Small intestine (tissue), 16 donors: ENCODE data around the gene EVA1C. TPM values are rescaled to one million over a fixed set of nuclear protein-coding genes. Genes with fewer than 3 reads are reported as not detected.
"Not testable (repeated sequence)": the region's sequence is repeated elsewhere in the genome, so short reads cannot be mapped to it uniquely, and the experiment has no call there.

Source experiments
- DNase-seq, 2 donors: peaks; one replicate each; pipeline versions ENCODE4 v3.0.0 to v3.0.0-alpha.2; 2013
- FAIRE-seq: peaks from 2 replicates; lab custom pipeline; 2012; peaks lifted over from hg19 to GRCh38; lab: Jason Lieb, UNC
- H3K27ac ChIP-seq, 3 donors: one replicate each; pipeline ENCODE4 v1.5.1; 2013; ENCODE audit warnings: low read length in 2 of 3, mild to moderate bottlenecking in 2 of 3, control low read depth in 1 of 3, inconsistent platforms in 1 of 3, low read depth in 1 of 3, moderate library complexity in 1 of 3
- H3K27me3 ChIP-seq, 3 donors: one replicate each; pipeline ENCODE4 v1.6.1; 2013; ENCODE audit warnings: low read length in 3 of 3, inconsistent platforms in 1 of 3; ENCODE audit not compliant: control insufficient read depth in 3 of 3, insufficient read depth in 3 of 3
- H3K36me3 ChIP-seq, 3 donors: one replicate each; pipeline ENCODE4 v1.6.1; 2013; ENCODE audit warnings: low read length in 3 of 3, inconsistent platforms in 1 of 3, low read depth in 1 of 3, mild to moderate bottlenecking in 1 of 3, moderate library complexity in 1 of 3; ENCODE audit not compliant: control insufficient read depth in 3 of 3, insufficient read depth in 2 of 3
- H3K4me1 ChIP-seq, 3 donors: one replicate each; pipeline ENCODE4 v1.6.1; 2013; ENCODE audit warnings: low read length in 2 of 3, inconsistent platforms in 1 of 3, low read depth in 1 of 3, mild to moderate bottlenecking in 1 of 3, moderate library complexity in 1 of 3; ENCODE audit not compliant: control insufficient read depth in 3 of 3, insufficient read depth in 2 of 3
- H3K4me3 ChIP-seq, 3 donors: one replicate each; pipeline ENCODE4 v1.5.1; 2013; ENCODE audit warnings: low read length in 3 of 3, control low read depth in 1 of 3, inconsistent platforms in 1 of 3, low read depth in 1 of 3, mild to moderate bottlenecking in 1 of 3, moderate library complexity in 1 of 3
- H3K9me3 ChIP-seq, 2 donors: one replicate each; pipeline ENCODE4 v1.6.1; 2013; ENCODE audit warnings: low read depth in 1 of 2, low read length in 1 of 2; ENCODE audit not compliant: control insufficient read depth in 2 of 2, insufficient read depth in 1 of 2
- WGBS, 3 donors: extraction: QIAGEN DNeasy Blood & Tissue Kit; methylation state at CpG; one replicate each; pipeline ENCODE4 v1.1.7; 2013; 5-methylcytosine and 5-hydroxymethylcytosine counted together
- long read RNA-seq, 10 donors: transcript quantifications; one replicate each; lab custom pipeline, GENCODE V29; 2026
- polyA plus RNA-seq, 4 donors: library from polyadenylated mRNA; stranded (reverse) in 3 of 4; unstranded in 1 of 4; fragments of 200-250 nt in 3 of 4; fragments of 120-200 nt in 1 of 4; gene quantifications; one replicate each; pipeline versions ENCODE4 v1.2.1 to v1.2.3, GENCODE V29; 2013
- donor health status: healthy with polysubstance abuse.
- donor health status: control.
- donor health status: control.
- donor health status: Bipolar disorder and iron deficiency.
- donor health status: healthy.

The EVA1C gene
- 10 to 100 TPM in 3 of 4 donors, under 1 TPM in 1; 0.58 to 33.5 (median 16.1) TPM for polyA plus RNA-seq
- long read RNA-seq, donor 1 = 0 reads
- long read RNA-seq, donor 2 = 0 reads
- long read RNA-seq, donor 3 = 0 reads
- long read RNA-seq, donor 4 = 0 reads
- long read RNA-seq, donor 5 = 0 reads
- long read RNA-seq, donor 6 = 0 reads
- long read RNA-seq, donor 7, partial matches to known transcripts = 0 of 3 reads
- long read RNA-seq, donor 7, other reads (novel, unspliced or antisense) = 0 of 3 reads
- long read RNA-seq, donor 8 = 0 reads
- long read RNA-seq, donor 9 = 0 reads
- long read RNA-seq, donor 10 = 0 reads

GRCh38 chr21:32412162-32413014 is at the start of gene EVA1C:
TSS of gene EVA1C (plus strand) at chr21:32412706. CDS start at chr21:32412854, 148 bp downstream.
- DNase-seq (peak; percentile 65 to 84), FAIRE-seq (no peak)
- H3K9me3 ChIP-seq = no peaks in the 10 kb centered on the region
- peaks cover 0 to 9% (median 0%) of the 10 kb centered on the region in 3 donors for H3K4me1 ChIP-seq
- H3K36me3 ChIP-seq = no peaks in the 10 kb centered on the region
- H3K27me3 ChIP-seq = peaks cover 0 to 38% (median 0%) of the 10 kb centered on the region in 3 donors
- H3K4me3 ChIP-seq = peak within 1 kb of the TSS; percentile 50 to 80 (median 68)
- WGBS, 3 donors = 0 to 1% (median 0%) methylated on average over 53 to 104 of the region's 104 CpGs
- H3K27ac ChIP-seq = peak within 1 kb of the TSS; percentile 28 to 99 (median 98)

GRCh38 chr21:32364387-32364786 is 48.1 kb upstream of the EVA1C start:
- 52 to 58% (median 55%) methylated on average over 7 of the region's 7 CpGs for WGBS, 3 donors
- Histone ChIP-seq H3K27me3 (no peaks in the 10 kb centered on the region), H3K4me3 (no peak overlapping the region), H3K36me3 (peaks cover 21 to 75% (median 27%) of the 10 kb centered on the region in 3 donors), H3K4me1 (no peaks in the 10 kb centered on the region), H3K27ac (peak overlapping the region in 2 of 3 donors; percentile 14 to 28), H3K9me3 (no peaks in the 10 kb centered on the region)
- FAIRE-seq (no peak), DNase-seq (peak; percentile 9 to 26)

DNA sequence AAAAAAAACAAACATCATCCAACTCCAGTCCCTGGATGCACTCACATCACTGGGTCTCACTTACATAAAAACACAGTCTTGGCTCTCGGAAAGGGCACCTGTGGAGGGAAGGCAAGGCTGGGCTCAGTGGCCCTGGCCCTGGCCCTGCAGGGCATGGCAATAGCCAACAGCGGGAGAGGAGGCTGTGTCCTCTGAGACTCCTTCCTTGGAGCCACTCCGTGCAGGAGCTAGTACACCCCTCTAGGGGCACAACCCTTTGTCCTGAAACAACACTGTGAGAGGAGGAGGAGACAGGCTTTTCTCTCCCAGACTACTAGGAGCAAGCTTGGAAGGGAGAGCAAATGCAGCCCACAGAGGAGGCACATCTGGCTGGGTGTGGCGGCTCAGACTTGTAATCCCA is 47.7 kb upstream of the EVA1C start:
- Histone ChIP-seq H3K4me3 (no peak overlapping the region), H3K27me3 (no peaks in the 10 kb centered on the region), H3K4me1 (no peaks in the 10 kb centered on the region), H3K27ac (no peak overlapping the region), H3K36me3 (peaks cover 17 to 73% (median 25%) of the 10 kb centered on the region in 3 donors), H3K9me3 (no peaks in the 10 kb centered on the region)
- no peak for DNase-seq
- WGBS, 3 donors = 71 to 73% (median 72%) methylated on average over 4 of the region's 4 CpGs
- FAIRE-seq = no peak

- Histone ChIP-seq H3K4me1 (no peaks in the 10 kb centered on the region), H3K27ac (no peak overlapping the region), H3K4me3 (no peak overlapping the region), H3K27me3 (no peaks in the 10 kb centered on the region), H3K36me3 (peaks cover 13 to 70% (median 23%) of the 10 kb centered on the region in 3 donors), H3K9me3 (no peaks in the 10 kb centered on the region)
- DNase-seq (no peak), FAIRE-seq (no peak)
- WGBS, 3 donors = 91 to 97% (median 92%) methylated on average over 4 of the region's 4 CpGs
These were observed 46.3 kb upstream of the EVA1C start for GRCh38 chr21:32366191-32366590.

GRCh38 chr21:32367158-32367557 is 45.3 kb upstream of the EVA1C start:
- H3K36me3 ChIP-seq = peaks cover 13 to 61% (median 21%) of the 10 kb centered on the region in 3 donors
- 97 to 100% (median 100%) methylated on average over 1 of the region's 1 CpG for WGBS, 3 donors
- H3K4me1 ChIP-seq = no peaks in the 10 kb centered on the region
- FAIRE-seq (no peak), DNase-seq (no peak)
- H3K9me3 ChIP-seq = no peaks in the 10 kb centered on the region
- no peaks in the 10 kb centered on the region for H3K27me3 ChIP-seq
- no peak overlapping the region for H3K27ac ChIP-seq
- no peak overlapping the region for H3K4me3 ChIP-seq

DNA sequence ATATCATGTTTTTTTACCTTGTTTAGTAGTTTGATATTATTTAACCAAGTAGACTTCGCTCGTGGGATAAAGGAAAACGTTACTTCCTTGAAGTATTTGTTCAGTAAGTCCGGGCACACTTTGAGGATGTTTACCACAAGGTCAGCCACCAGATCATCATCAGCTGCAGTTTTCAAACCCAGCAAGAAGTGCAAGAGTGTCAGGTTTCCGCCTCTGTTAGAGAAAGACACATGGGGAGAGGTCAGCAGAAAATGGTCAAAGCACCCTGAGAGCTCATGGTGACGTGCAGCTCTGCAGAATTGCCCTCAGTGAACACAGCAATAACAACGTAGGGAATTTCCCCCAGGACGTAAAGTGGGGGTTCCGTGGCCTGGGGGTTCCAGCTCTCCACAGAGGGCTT is 44.1 kb upstream of the EVA1C start:
- H3K4me3 ChIP-seq = no peak overlapping the region
- WGBS, 3 donors = 80 to 87% (median 86%) methylated on average over 9 of the region's 9 CpGs
- H3K9me3 ChIP-seq = no peaks in the 10 kb centered on the region
- DNase-seq = no peak
- peaks cover 16 to 52% (median 19%) of the 10 kb centered on the region in 3 donors for H3K36me3 ChIP-seq
- no peak overlapping the region for H3K27ac ChIP-seq
- FAIRE-seq = no peak
- no peaks in the 10 kb centered on the region for H3K27me3 ChIP-seq
- H3K4me1 ChIP-seq = no peaks in the 10 kb centered on the region

- WGBS, 3 donors = 81% methylated on average over 1 of the region's 1 CpG
- not testable (repeated sequence) for FAIRE-seq
These were observed 43.5 kb upstream of the EVA1C start for GRCh38 chr21:32368961-32369360.

DNA sequence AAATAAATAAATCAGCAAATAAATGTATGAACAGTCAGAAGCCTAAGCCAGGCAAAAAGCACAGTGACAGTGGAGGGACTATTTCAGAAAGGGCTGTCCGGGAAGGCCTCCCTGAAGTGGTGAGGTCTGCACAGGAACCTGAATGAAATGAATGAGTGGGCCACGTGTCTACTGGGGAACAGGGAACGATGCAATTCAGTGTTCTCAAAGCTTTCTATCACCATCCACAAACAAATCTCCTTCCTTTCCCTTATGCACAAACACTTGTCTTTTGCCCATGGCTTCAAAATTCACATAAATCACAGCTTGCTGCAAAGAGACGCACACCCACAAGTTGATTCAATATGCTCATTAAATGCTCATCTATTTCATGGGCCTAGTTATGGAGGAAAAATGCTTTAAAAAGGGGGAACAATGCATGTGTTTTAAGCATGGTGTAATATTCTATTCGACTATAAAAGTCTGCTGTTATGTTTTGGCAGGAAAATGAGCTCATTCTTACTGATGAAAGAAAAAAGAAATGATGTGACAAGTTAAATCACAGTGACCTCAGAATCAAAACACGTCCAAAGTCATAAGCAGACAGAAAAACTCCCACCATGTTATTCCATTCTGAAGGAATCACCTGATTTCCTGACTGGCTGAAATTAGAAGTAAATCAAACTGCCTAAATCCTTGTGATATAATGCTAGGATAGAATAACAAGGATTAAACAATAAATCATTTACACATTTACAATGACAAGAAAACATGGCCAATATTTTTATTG is 41.3 kb upstream of the EVA1C start:
- Histone ChIP-seq H3K27me3 (no peaks in the 10 kb centered on the region), H3K36me3 (peaks cover 12 to 33% (median 15%) of the 10 kb centered on the region in 3 donors), H3K27ac (peak overlapping the region in 1 of 3 donors; percentile 3), H3K4me1 (no peaks in the 10 kb centered on the region), H3K9me3 (no peaks in the 10 kb centered on the region), H3K4me3 (no peak overlapping the region)
- DNase-seq (no peak), FAIRE-seq (no peak)
- WGBS, 3 donors = 83 to 92% (median 88%) methylated on average over 6 of the region's 6 CpGs

More at GRCh38 chr21:32368961-32369360, 43.5 kb upstream of the EVA1C start:
- H3K4me1 ChIP-seq, H3K27ac ChIP-seq, H3K27me3 ChIP-seq, H3K9me3 ChIP-seq, H3K4me3 ChIP-seq, DNase-seq: not testable (repeated sequence)
- H3K36me3 ChIP-seq = peaks cover 18 to 46% (median 21%) of the 10 kb centered on the region in 3 donors
